Glutamatergic neuron (in vitro differentiated cells): ENCODE measurements around the gene NLRC3. TPM values are rescaled to one million over a fixed set of nuclear protein-coding genes. Genes with fewer than 3 reads are reported as not detected.

Experiments
- DNase-seq: peaks from one replicate; pipeline ENCODE4 v3.0.0; 2022
- H3K27ac Mint-ChIP-seq: one replicate; pipeline ENCODE4 v1.8.0; 2020; ENCODE audit warnings: mild to moderate bottlenecking, mixed read lengths, inconsistent platforms; ENCODE audit not compliant: unreplicated experiment
- H3K27me3 Mint-ChIP-seq: one replicate; pipeline ENCODE4 v1.8.0; 2020; ENCODE audit warnings: mild to moderate bottlenecking, moderate library complexity, mixed read lengths, inconsistent platforms; ENCODE audit not compliant: unreplicated experiment
- H3K36me3 Mint-ChIP-seq: one replicate; pipeline ENCODE4 v1.8.0; 2020; ENCODE audit warnings: mild to moderate bottlenecking, mixed read lengths, inconsistent platforms; ENCODE audit not compliant: unreplicated experiment
- H3K4me1 Mint-ChIP-seq: one replicate; pipeline ENCODE4 v1.8.0; 2020; ENCODE audit warnings: mild to moderate bottlenecking, low read depth, mixed read lengths, inconsistent platforms; ENCODE audit not compliant: unreplicated experiment
- H3K4me3 Mint-ChIP-seq: one replicate; pipeline ENCODE4 v1.8.0; 2020; ENCODE audit warnings: mild to moderate bottlenecking, mixed read lengths, inconsistent platforms; ENCODE audit not compliant: unreplicated experiment
- H3K9me3 Mint-ChIP-seq: one replicate; pipeline ENCODE4 v1.8.0; 2020; ENCODE audit warnings: mild to moderate bottlenecking, moderate library complexity, mixed read lengths, inconsistent platforms; ENCODE audit not compliant: unreplicated experiment
- CTCF ChIP-seq: fragments of 200-600 bp; sonication (generic); IDR thresholded peaks from one replicate; pipeline ENCODE4 v1.5.0; 2021; ENCODE audit not compliant: partially characterized antibody, unreplicated experiment
- total RNA-seq: library from RNA; stranded (reverse); fragmentation: NEBNext Ultra II Directional; extraction: Animal tissue kit (Norgen Biotek cat#: 25700); gene quantifications from one replicate; pipeline ENCODE4 v1.2.1, GENCODE V29; 2021; ENCODE audit not compliant: unreplicated experiment

NLRC3 gene
- total RNA-seq, 1 donor from 2014 or later: not detected

- no peak overlapping the region for H3K4me3 Mint-ChIP-seq
- no peak overlapping the region for H3K27ac Mint-ChIP-seq
- no peaks in the 10 kb centered on the region for H3K4me1 Mint-ChIP-seq
- H3K9me3 Mint-ChIP-seq: no peaks in the 10 kb centered on the region
- no peaks in the 10 kb centered on the region for H3K36me3 Mint-ChIP-seq
- no peak for TF ChIP-seq CTCF
- H3K27me3 Mint-ChIP-seq: no peaks in the 10 kb centered on the region
- no peak for DNase-seq
Observed at GRCh38 chr16:3584412-3584811, 7.2 kb upstream of the NLRC3 start.

- Mint-ChIP-seq H3K27me3 (no peaks in the 10 kb centered on the region), H3K4me3 (no peak overlapping the region), H3K4me1 (no peaks in the 10 kb centered on the region), H3K36me3 (no peaks in the 10 kb centered on the region), H3K27ac (no peak overlapping the region), H3K9me3 (no peaks in the 10 kb centered on the region)
- TF ChIP-seq CTCF: no peak
- DNase-seq: no peak
Observed at GRCh38 chr16:3583303-3584038, 6.3 kb upstream of the NLRC3 start.

GRCh38 chr16:3582276-3583165 is 5.3 kb upstream of the NLRC3 start:
- no peak for DNase-seq
- Mint-ChIP-seq H3K36me3 (no peaks in the 10 kb centered on the region), H3K4me1 (no peaks in the 10 kb centered on the region), H3K27ac (no peak overlapping the region), H3K9me3 (peaks cover 3% of the 10 kb centered on the region), H3K4me3 (no peak overlapping the region), H3K27me3 (no peaks in the 10 kb centered on the region)
- TF ChIP-seq CTCF: no peak

- TF ChIP-seq CTCF: no peak
- H3K9me3 Mint-ChIP-seq: peaks cover 3% of the 10 kb centered on the region
- H3K36me3 Mint-ChIP-seq: no peaks in the 10 kb centered on the region
- no peak overlapping the region for H3K4me3 Mint-ChIP-seq
- no peak overlapping the region for H3K27ac Mint-ChIP-seq
- no peaks in the 10 kb centered on the region for H3K4me1 Mint-ChIP-seq
- H3K27me3 Mint-ChIP-seq: no peaks in the 10 kb centered on the region
- no peak for DNase-seq
Observed at GRCh38 chr16:3581392-3581791, 4.2 kb upstream of the NLRC3 start.

- H3K27ac Mint-ChIP-seq: no peak overlapping the region
- no peaks in the 10 kb centered on the region for H3K36me3 Mint-ChIP-seq
Observed at GRCh38 chr16:3580686-3581085, 3.5 kb upstream of the NLRC3 start.

More at GRCh38 chr16:3580686-3581085, 3.5 kb upstream of the NLRC3 start:
- H3K4me3 Mint-ChIP-seq: no peak overlapping the region
- no peak for TF ChIP-seq CTCF
- no peaks in the 10 kb centered on the region for H3K27me3 Mint-ChIP-seq
- H3K4me1 Mint-ChIP-seq: no peaks in the 10 kb centered on the region
- peaks cover 3% of the 10 kb centered on the region for H3K9me3 Mint-ChIP-seq
- no peak for DNase-seq
